ENCODE measurements around the gene KDM6B. TPM values are rescaled to one million over a fixed set of nuclear protein-coding genes. Genes with fewer than 3 reads are reported as not detected.
"Not testable (repeated sequence)": the region's sequence is repeated elsewhere in the genome, so short reads cannot be mapped to it uniquely, and the experiment has no call there.

The KDM6B gene
- total RNA-seq = 18.1 TPM

GRCh38 chr17:7833795-7834541, at the start of gene KDM6B:
Gene KDM6B (plus strand): TSS chr17:7834217. CDS start chr17:7845555, 11,338 bp downstream.
- ATAC-seq = peak; percentile 63
- peak; percentile 93 for DNase-seq (ENCODE audit: low spot score)

- ATAC-seq = no peak
- DNase-seq (ENCODE audit: low spot score) = no peak
These were observed 47.2 kb upstream of the KDM6B start for GRCh38 chr17:7786866-7787265.

DNA sequence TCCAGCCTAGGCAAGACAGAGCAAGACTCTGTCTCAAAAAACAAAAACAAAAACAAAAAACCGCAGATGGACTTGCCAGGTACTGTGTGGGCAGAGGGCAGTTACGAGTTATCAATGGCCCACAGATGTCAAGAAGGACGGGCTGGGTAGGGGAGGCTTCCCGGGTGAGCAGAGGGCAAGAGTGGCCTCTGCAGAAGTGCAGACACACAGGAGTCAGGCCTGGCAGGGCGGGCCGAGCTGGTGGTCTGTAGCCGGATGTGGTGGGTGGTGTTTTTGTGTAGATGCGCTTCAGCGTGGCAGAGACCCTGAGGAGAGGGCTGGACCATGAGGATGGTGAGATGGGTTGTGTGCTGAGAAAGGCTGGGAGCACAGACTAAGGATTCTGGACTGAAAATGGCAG, 44.9 kb upstream of the KDM6B start:
- ATAC-seq (no peak), DNase-seq (ENCODE audit: low spot score) (no peak)

- ATAC-seq = no peak
- no peak for DNase-seq (ENCODE audit: low spot score)
These were observed 43.9 kb upstream of the KDM6B start for GRCh38 chr17:7790150-7790549.

DNA sequence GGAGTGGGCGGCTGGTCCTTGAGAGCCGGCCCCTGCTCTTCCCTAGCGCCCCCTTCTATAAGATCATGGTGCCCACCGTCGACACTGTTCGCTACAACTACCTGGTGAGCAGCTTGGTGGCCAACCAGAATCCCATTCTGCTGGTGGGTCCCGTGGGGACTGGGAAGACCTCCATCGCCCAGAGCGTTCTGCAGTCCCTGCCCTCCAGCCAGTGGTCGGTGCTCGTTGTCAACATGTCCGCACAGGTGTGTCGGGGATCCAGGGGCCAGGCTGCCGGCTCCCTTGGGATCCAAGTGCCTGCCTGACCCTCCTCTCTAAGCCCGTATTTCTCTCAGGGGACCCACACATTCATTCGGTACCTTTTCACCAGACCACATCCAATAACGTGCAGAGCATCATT, 41.4 kb upstream of the KDM6B start:
- ATAC-seq = no peak
- no peak for DNase-seq (ENCODE audit: low spot score)

GRCh38 chr17:7794075-7794663, 39.8 kb upstream of the KDM6B start:
- DNase-seq (ENCODE audit: low spot score) (no peak), ATAC-seq (no peak)

GRCh38 chr17:7797976-7798375, 36.0 kb upstream of the KDM6B start:
- DNase-seq (ENCODE audit: low spot score) (no peak), ATAC-seq (no peak)

- ATAC-seq (no peak), DNase-seq (ENCODE audit: low spot score) (no peak)
These were observed 35.2 kb upstream of the KDM6B start for GRCh38 chr17:7798839-7799238.

GRCh38 chr17:7803981-7804380, 30.0 kb upstream of the KDM6B start:
- ATAC-seq = no peak

GRCh38 chr17:7806587-7806986, 27.4 kb upstream of the KDM6B start:
- peak; percentile 25 for ATAC-seq
- no peak for DNase-seq (ENCODE audit: low spot score)

More at GRCh38 chr17:7803981-7804380, 30.0 kb upstream of the KDM6B start:
- DNase-seq (ENCODE audit: low spot score) = no peak

DNA sequence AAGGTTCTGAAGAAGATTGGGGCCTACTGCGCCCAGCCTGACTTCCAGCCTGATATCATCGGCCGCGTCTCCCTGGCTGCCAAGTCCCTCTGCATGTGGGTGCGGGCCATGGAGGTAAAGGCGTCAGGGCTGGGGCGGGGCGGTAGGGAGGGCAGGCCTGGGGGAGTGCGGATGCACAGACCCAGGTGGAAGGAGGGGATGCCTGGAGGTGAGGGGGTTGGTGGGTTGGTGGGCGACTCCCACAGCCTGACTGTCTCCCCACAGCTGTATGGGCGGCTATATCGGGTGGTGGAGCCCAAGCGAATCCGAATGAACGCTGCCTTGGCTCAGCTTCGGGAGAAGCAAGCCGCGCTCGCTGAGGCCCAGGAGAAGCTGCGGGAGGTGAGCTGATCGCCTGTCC, 26.8 kb upstream of the KDM6B start:
- no peak for ATAC-seq
- DNase-seq (ENCODE audit: low spot score) = no peak

DNA sequence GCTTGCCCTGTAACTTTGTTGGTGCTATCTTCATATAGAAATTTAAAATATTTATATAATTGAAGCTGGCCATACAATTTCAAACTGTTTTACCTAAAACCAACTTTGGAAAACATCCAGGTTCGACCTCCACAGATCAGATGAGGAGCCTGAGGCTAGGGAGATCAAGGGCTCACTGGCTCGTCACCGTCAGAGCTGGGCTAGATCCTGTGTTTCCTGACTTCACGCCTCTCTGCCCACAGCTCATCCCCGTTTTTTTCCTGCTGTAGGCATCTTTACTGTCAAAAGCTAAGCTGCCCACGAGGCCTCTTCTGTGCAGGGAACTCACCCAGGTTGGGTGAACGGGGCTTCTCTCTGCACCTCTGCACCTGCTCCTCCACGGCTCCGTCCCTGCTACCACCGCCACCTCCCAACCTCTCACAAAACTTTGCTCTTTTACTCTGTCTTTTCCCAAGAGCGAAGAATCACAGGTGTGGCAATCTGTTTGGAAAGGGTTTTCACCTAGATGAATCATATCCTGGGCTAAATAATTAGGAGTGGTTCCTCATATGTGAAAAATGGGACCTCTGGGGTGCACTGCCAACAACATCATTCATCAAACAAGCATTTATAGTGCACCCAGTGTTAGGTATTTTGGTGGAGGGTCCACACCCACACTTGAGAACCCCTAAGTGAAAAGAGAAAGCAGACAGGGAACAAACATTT, 24.8 kb upstream of the KDM6B start:
- DNase-seq (ENCODE audit: low spot score) (no peak), ATAC-seq (no peak)

GRCh38 chr17:7809791-7810343, 24.1 kb upstream of the KDM6B start:
- not testable (repeated sequence) for DNase-seq (ENCODE audit: low spot score); ATAC-seq

DNA sequence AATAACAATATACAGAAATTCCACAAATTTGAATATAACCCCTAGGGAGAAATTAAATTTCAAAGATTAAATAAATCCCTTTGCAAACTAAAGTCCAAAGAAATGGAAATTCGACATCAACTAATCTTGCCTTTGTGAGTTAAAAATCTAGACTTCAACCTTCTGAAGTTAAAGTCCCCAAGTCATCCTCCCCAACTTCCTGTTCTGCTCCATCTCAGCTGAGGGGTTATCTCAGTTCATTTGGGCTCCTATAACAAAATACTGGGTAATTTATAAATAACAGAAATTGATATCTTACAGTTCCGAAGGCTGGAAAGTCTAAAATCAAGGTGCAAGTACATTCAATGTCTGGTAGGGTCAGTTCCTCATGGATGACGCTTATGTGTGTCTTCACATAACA, 22.8 kb upstream of the KDM6B start:
- DNase-seq (ENCODE audit: low spot score) (no peak), ATAC-seq (no peak)

GRCh38 chr17:7814969-7815368, 19.0 kb upstream of the KDM6B start:
- no peak for ATAC-seq

DNA sequence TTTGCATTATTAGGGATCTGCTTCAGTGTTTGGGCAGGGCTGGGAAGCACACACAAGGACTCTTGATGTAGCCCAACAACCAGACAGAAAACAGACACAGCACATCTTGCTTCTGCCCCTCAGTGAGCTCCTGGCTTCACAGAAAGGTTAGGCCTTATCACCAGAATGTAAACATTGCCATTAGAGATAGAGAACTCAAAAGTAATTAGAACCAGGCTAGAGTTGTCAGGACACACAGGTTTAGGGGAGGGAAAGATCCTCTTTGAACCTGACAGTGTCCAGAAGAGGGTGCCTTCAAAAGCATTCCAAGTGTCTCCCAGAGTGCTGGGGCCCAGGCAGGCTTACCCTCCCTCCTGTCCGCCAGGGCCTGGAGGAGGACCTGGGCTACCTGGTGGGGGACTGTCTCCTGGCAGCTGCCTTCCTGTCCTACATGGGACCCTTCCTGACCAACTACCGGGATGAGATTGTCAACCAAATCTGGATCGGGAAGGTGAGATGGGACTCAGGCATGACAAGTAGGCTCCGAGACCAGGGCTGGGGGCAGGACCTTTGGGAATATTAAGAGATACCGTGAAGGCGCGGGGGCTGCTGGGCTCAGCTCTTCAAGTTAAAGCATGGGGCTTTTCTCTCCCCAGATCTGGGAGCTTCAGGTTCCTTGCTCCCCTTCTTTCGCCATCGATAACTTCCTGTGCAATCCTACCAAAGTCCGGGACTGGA, 16.9 kb upstream of the KDM6B start:
- DNase-seq (ENCODE audit: low spot score) (no peak), ATAC-seq (no peak)

More at GRCh38 chr17:7814969-7815368, 19.0 kb upstream of the KDM6B start:
- DNase-seq (ENCODE audit: low spot score) = no peak

DNA sequence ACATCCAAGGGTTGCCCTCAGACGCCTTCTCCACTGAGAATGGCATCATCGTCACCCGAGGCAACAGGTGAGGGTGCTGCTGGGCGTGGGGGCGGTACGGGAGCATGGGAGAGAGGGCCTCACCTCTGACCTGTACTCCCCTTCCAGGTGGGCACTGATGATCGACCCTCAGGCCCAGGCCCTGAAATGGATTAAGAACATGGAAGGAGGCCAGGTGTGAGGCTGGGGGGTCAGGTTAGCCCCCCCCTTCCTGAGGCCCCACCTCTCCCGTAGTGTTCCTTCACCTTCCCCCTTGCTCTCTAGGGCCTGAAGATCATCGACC, 16.4 kb upstream of the KDM6B start:
- ATAC-seq (no peak), DNase-seq (ENCODE audit: low spot score) (no peak)

DNA sequence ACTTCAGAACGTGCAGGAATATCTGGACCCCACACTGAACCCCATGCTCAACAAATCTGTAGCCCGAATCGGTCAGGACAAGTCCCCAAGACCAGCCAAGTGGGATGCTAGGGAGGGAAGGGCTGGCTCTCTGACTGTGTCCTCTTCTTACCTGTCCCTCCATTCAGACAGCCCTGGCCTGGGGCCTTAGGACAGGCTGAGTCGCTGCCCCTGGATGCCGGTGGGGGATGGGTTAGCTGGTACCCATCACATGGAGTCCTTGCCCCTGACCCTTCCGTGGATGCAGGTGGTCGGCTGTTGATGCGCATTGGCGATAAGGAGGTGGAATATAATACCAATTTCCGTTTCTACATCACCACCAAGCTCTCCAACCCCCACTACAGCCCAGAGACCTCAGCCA, 16.0 kb upstream of the KDM6B start:
- DNase-seq (ENCODE audit: low spot score) = no peak
- no peak for ATAC-seq

DNA sequence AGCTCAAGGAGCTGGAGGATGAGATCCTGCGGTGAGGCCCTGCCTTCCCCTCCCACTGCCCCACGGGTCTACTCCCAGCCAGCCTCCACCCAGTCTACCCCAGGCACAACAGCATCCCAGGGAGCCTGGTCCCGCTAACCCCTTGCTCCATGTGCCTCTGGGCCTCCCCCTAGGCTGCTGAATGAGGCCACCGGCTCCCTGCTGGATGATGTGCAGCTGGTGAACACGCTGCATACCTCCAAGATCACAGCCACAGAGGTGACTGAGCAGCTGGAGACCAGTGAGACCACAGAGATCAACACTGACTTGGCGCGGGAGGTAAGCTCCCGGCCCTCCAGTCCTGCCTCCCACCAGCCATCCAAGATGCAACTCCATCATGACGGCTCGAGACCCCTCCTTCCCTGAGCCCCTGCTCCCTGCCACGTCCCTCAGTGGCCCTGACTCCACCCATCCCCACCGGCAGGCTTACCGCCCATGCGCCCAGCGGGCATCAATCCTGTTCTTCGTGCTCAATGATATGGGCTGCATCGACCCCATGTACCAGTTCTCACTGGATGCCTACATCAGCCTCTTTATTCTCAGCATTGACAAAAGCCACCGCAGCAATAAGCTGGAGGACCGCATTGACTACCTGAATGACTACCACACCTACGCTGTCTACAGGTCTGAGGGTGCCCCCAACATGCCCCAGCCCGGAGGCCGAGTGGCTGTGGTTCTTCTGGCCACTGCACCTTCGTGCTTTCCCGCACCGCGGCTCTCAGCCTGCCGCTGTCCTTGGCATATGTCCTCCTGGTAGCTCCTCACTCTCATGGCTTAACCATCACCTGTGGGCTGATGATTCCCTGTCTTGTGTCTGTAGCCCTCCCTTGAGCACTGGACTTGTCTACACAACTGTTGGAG, 15.0 kb upstream of the KDM6B start:
- DNase-seq (ENCODE audit: low spot score) = no peak
- ATAC-seq = no peak

- DNase-seq (ENCODE audit: low spot score) (no peak), ATAC-seq (no peak)
These were observed 13.8 kb upstream of the KDM6B start for GRCh38 chr17:7820231-7820630.

All from left lobe of liver (tissue), 2 donors.